Mucosa of stomach (tissue), 1 donor: ENCODE data around the gene MYH7B.

ENCODE experiments used
- H3K27me3 ChIP-seq: one replicate; pipeline ENCODE4 v1.7.0; 2013; ENCODE audit warnings: mild to moderate bottlenecking, low read length; ENCODE audit not compliant: control insufficient read depth, insufficient read depth
- H3K36me3 ChIP-seq: one replicate; pipeline ENCODE4 v1.7.0; 2013; ENCODE audit warnings: low read length; ENCODE audit not compliant: control insufficient read depth, insufficient read depth
- H3K4me1 ChIP-seq: one replicate; pipeline ENCODE4 v1.7.0; 2013; ENCODE audit warnings: mild to moderate bottlenecking, low read length; ENCODE audit not compliant: control insufficient read depth, insufficient read depth
- H3K4me3 ChIP-seq: one replicate; pipeline ENCODE4 v1.7.0; 2013; ENCODE audit warnings: low read length
- H3K9ac ChIP-seq: one replicate; pipeline ENCODE4 v1.7.0; 2013; ENCODE audit warnings: mild to moderate bottlenecking, low read length, moderate library complexity
- H3K9me3 ChIP-seq: one replicate; pipeline ENCODE4 v1.7.0; 2013; ENCODE audit warnings: mild to moderate bottlenecking, low read length, moderate library complexity; ENCODE audit not compliant: control insufficient read depth
- donor health status: Pancreatic carcinoma.

Gene MYH7B

GRCh38 chr20:34955231-34956040 is at the start of gene MYH7B, which contains the start of gene GSS:
Gene MYH7B, plus strand, starts transcription at chr20:34955868. Its CDS starts 22,138 bp downstream, at chr20:34978006.
Gene GSS, minus strand, starts transcription at chr20:34955806. Its CDS starts 3,954 bp downstream, at chr20:34951852.
- H3K9ac ChIP-seq: peak within 1 kb of the TSS; percentile 91
- no peaks in the 10 kb centered on the region for H3K36me3 ChIP-seq
- H3K27me3 ChIP-seq: no peaks in the 10 kb centered on the region
- peak within 1 kb of the TSS; percentile 92 for H3K4me3 ChIP-seq
- H3K4me1 ChIP-seq: peaks cover 17% of the 10 kb centered on the region
- no peaks in the 10 kb centered on the region for H3K9me3 ChIP-seq

DNA sequence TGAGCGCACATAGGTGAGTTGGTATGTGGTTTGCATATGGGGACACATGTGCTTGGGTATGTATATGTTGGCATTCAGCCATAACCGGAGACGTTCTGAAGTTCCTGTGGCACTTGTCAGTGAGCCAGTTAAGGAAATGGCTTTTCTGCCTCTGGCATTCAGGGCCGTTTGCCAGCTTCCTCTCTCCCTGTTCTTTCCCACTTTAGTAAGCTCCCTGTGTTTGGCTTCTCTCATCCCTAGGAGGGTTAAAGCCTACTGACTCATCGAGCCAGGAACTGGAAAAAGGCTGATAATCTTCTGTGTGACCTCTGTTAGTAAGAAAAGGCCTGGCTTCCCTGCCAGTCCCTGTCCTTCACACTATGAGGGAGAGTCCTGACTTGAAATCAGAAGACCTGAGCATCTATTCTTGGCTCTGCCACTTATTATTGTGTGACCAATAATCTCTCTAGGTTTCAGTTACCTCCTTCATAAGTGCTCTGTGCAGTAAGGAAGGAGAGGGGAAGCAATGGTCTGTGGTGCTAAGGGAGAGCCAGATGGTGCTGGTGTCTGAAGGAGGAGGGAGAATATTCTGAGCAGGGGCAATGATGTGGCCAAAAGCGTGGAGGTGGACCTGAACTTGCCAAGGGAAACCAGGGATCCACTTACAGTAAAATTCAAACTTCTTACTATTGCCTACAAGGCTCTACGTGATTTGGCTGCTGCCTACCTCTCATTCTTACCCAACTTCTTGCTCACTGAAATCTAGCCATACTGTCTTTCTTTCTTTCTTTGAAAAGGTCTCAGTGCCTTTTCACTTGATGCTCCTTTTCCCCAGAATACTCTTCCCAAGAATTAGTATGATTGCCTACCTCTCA is 47.8 kb upstream of the MYH7B start:
- Histone ChIP-seq H3K4me3 (no peak overlapping the region), H3K9ac (no peak overlapping the region), H3K4me1 (peaks cover 41% of the 10 kb centered on the region), H3K9me3 (no peaks in the 10 kb centered on the region), H3K27me3 (no peaks in the 10 kb centered on the region), H3K36me3 (no peaks in the 10 kb centered on the region)

DNA sequence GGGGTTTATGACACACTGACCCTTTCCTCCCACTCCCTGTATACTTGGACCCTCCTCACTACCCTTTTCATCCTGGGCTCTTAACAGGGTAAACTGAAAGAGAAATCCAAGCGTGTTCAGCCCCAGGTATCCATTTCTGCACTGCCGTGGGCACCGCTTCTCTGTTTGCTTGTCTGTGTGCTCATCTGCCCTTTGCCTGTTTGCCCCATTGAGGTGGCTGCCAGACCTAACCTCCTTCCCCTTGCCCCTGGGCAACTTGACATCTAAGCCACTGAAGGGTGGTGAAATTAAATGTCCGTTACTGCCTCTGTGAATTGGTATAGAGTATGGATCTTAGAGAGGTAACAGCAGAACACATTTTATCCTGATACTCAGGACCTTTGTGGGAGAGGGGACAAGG is 40.5 kb upstream of the MYH7B start:
- Histone ChIP-seq H3K27me3 (no peaks in the 10 kb centered on the region), H3K9me3 (no peaks in the 10 kb centered on the region), H3K4me3 (no peak overlapping the region), H3K4me1 (peaks cover 47% of the 10 kb centered on the region), H3K36me3 (peaks cover 19% of the 10 kb centered on the region), H3K9ac (no peak overlapping the region)

GRCh38 chr20:34915749-34916455 is 39.8 kb upstream of the MYH7B start:
- H3K4me3 ChIP-seq: no peak overlapping the region
- no peaks in the 10 kb centered on the region for H3K27me3 ChIP-seq
- no peak overlapping the region for H3K9ac ChIP-seq
- H3K9me3 ChIP-seq: no peaks in the 10 kb centered on the region
- H3K36me3 ChIP-seq: peaks cover 26% of the 10 kb centered on the region
- peaks cover 52% of the 10 kb centered on the region for H3K4me1 ChIP-seq

DNA sequence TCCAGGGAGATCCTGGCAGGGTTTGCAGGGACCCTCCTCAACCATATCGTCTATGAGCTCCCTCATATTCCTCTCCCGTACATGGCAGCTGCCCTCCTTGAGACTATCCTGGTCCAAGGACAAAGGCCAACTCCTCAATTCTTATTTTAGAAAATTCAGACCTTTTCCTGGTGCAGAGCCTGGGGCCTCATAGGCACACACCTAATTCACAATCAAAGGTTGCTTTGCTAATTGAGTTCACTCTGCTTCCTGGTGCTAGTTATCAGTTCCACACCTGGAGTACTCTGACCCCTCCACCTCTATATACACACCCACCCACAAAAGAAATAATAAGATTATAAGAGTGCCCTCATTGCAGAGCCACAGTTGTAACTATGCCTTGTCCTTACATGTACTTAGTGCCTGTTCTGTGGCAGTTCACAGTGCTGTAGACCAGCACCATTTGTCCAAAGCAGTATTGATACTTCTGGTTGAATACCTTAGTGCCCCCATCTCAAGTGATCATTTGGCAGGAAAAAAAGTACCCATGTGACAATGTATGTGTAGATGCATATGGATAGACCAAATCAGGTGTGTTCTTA is 38.8 kb upstream of the MYH7B start:
- H3K27me3 ChIP-seq: no peaks in the 10 kb centered on the region
- H3K9me3 ChIP-seq: no peaks in the 10 kb centered on the region
- no peak overlapping the region for H3K9ac ChIP-seq
- no peak overlapping the region for H3K4me3 ChIP-seq
- peaks cover 34% of the 10 kb centered on the region for H3K36me3 ChIP-seq
- peaks cover 62% of the 10 kb centered on the region for H3K4me1 ChIP-seq

- Histone ChIP-seq H3K36me3 (peaks cover 29% of the 10 kb centered on the region), H3K27me3 (no peaks in the 10 kb centered on the region)
Measured at GRCh38 chr20:34920055-34920454, 35.6 kb upstream of the MYH7B start.

GRCh38 chr20:34921436-34921835 is 34.2 kb upstream of the MYH7B start:
- H3K9me3 ChIP-seq: no peaks in the 10 kb centered on the region
- H3K9ac ChIP-seq: no peak overlapping the region
- peaks cover 41% of the 10 kb centered on the region for H3K4me1 ChIP-seq
- H3K4me3 ChIP-seq: no peak overlapping the region
- peaks cover 32% of the 10 kb centered on the region for H3K36me3 ChIP-seq
- H3K27me3 ChIP-seq: no peaks in the 10 kb centered on the region

More at GRCh38 chr20:34920055-34920454, 35.6 kb upstream of the MYH7B start:
- no peak overlapping the region for H3K4me3 ChIP-seq
- H3K4me1 ChIP-seq: peaks cover 54% of the 10 kb centered on the region
- H3K9ac ChIP-seq: no peak overlapping the region
- no peaks in the 10 kb centered on the region for H3K9me3 ChIP-seq

DNA sequence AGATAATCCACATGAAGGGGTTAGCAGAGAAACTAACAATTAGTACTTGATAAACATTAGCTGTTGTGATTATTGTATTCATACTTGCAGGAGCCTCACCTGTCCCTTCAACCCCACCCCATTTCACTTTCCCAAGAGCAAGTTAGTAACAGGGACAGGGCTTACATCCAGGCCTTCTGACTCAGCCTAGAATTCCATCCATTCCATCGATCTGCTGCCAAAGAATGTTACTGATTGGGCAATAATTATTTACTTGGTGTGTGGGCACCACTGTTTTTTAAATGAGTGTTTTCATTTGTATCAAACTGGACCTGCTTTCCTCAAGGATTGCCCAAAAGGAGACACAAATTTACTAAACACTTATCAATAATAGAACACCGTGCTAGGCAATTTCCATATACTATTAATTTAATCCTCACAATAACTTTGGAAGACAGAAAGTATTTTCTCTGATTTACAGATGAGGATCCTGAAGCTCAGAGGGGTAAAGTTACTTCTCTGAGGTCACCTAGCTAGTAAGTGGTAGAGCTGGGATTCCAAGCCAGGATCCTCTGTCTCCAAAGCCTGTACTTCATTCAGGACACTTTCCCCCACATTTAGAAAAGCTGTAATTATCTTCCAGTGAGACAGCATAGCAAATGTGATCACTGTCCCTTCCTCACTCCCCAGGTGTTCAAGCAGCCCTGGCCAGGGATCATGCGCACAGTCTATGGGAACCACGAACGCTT is 32.9 kb upstream of the MYH7B start:
- no peaks in the 10 kb centered on the region for H3K27me3 ChIP-seq
- H3K9me3 ChIP-seq: no peaks in the 10 kb centered on the region
- peaks cover 34% of the 10 kb centered on the region for H3K36me3 ChIP-seq
- H3K4me3 ChIP-seq: no peak overlapping the region
- H3K9ac ChIP-seq: no peak overlapping the region
- peaks cover 34% of the 10 kb centered on the region for H3K4me1 ChIP-seq

DNA sequence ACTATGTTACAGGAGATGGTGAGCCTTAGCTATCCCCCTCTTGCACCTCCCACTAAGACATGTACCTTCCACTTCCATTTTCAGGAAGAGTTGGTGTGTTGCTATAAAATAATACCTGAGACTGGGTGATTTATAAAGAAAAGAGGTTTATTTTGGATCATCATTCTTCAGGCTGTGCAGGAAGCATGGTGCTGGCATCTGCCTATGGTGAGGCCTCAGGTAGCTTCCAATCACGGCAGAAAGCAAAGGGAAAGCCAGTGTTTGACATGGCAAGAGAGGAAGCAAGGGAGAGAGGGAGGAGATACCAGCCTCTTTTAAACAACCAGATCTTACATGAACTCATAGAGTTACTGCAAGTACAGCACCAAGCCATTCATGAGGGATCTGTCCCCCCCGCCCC is 32.3 kb upstream of the MYH7B start:
- H3K36me3 ChIP-seq: peaks cover 38% of the 10 kb centered on the region
- H3K9ac ChIP-seq: no peak overlapping the region
- no peaks in the 10 kb centered on the region for H3K27me3 ChIP-seq
- H3K4me3 ChIP-seq: no peak overlapping the region
- H3K4me1 ChIP-seq: peaks cover 28% of the 10 kb centered on the region
- H3K9me3 ChIP-seq: no peaks in the 10 kb centered on the region

DNA sequence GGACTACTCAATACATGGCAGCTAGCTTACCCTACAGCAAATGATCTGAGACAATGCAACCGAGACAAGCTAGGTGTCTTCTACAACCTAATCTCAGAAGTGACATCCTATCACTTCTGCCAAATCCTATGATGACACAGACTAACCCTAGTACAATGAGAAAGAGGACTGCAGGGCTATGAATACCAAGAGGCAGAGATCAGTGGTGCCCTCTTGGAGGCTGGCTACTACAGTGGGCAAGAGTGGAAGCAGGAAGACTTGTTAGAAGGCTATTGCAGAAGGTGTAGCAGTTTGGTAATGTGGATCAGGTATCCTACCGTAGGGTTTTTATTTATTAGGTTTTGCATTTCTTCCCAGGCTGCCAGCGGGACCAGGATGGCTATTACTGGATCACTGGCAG is 30.3 kb upstream of the MYH7B start:
- no peaks in the 10 kb centered on the region for H3K27me3 ChIP-seq
- no peak overlapping the region for H3K4me3 ChIP-seq
- H3K9ac ChIP-seq: no peak overlapping the region
- H3K4me1 ChIP-seq: peaks cover 27% of the 10 kb centered on the region
- no peaks in the 10 kb centered on the region for H3K9me3 ChIP-seq
- H3K36me3 ChIP-seq: peaks cover 30% of the 10 kb centered on the region

DNA sequence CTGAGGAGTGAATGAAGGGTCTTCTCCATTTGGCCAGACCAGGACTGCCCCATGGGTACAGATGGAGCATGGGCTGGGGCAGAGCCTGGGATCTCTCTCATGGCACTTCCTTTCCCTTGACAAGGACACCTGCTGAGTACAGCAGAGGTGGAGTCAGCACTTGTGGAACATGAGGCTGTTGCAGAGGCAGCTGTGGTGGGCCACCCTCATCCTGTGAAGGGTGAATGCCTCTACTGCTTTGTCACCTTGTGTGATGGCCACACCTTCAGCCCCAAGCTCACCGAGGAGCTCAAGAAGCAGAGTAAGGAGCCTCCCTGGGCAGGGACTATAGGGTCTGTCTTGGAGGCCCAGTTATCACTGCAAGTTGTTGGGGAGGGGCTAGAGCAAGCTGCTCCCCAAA is 29.7 kb upstream of the MYH7B start:
- Histone ChIP-seq H3K9me3 (no peaks in the 10 kb centered on the region), H3K9ac (no peak overlapping the region), H3K27me3 (no peaks in the 10 kb centered on the region), H3K4me3 (no peak overlapping the region), H3K4me1 (peaks cover 20% of the 10 kb centered on the region), H3K36me3 (peaks cover 24% of the 10 kb centered on the region)
